Germinal center (tissue), 1 donor: ENCODE results near the gene ZNF12.

Experiments used
- DNase-seq: peaks from one replicate; pipeline ENCODE4 v3.0.0; 2012; ENCODE audit warnings: mixed read lengths, low spot score

The ZNF12 gene

GRCh38 chr7:6647541-6647940, 59.2 kb downstream of the ZNF12 start:
- DNase-seq = no peak

- no peak for DNase-seq
Measured at GRCh38 chr7:6647080-6647479, 59.7 kb downstream of the ZNF12 start.

GRCh38 chr7:6646465-6646864, 60.3 kb downstream of the ZNF12 start:
- DNase-seq = no peak

- DNase-seq = no peak
Measured at GRCh38 chr7:6644728-6645127, 62.0 kb downstream of the ZNF12 start.

- no peak for DNase-seq
Measured at GRCh38 chr7:6643915-6644625, 62.7 kb downstream of the ZNF12 start.

- DNase-seq = no peak
Measured at GRCh38 chr7:6642861-6643640, 63.7 kb downstream of the ZNF12 start.

- no peak for DNase-seq
Measured at GRCh38 chr7:6642239-6642839, 64.4 kb downstream of the ZNF12 start.

- DNase-seq = no peak
Measured at GRCh38 chr7:6641305-6642035, 65.3 kb downstream of the ZNF12 start.

- DNase-seq = no peak
Measured at GRCh38 chr7:6640246-6640721, 66.5 kb downstream of the ZNF12 start.

GRCh38 chr7:6639627-6640026, 67.1 kb downstream of the ZNF12 start:
- no peak for DNase-seq

GRCh38 chr7:6639032-6639431, 67.7 kb downstream of the ZNF12 start:
- DNase-seq = no peak
